Measurements from ENCODE around the gene POLG2. TPM values are rescaled to one million over a fixed set of nuclear protein-coding genes. Genes with fewer than 3 reads are reported as not detected.

POLG2 gene
- total RNA-seq, 1 experiment from 2014 or later, result 51.5 TPM

- Histone ChIP-seq H3K4me3 (replicated peaks in 1 of 2; ENCODE audit: low read depth in 1 of 2, low read length in 2 of 2) (peak overlapping the region in 1 of 2 experiments; percentile 21; a peak in 1 of 4 replicates), H3K27me3 (ENCODE audit: insufficient read depth, low read length) (no peaks in the 10 kb centered on the region), H3K9ac (ENCODE audit: low read length) (peak overlapping the region; percentile 32; the same call in 1 of the 2 replicates), H3K9me3 (ENCODE audit: control insufficient read depth in 1 of 2, insufficient read depth in 1 of 2, low read depth in 1 of 2, low read length in 2 of 2) (peaks cover 14 to 21% of the 10 kb centered on the region in 2 experiments; a peak in 3 of 4 replicates), H3K9me2 (ENCODE audit: insufficient read depth) (no peaks in the 10 kb centered on the region), H3K4me2 (ENCODE audit: low read length) (peak overlapping the region; percentile 65), H3K79me2 (ENCODE audit: insufficient read depth, low read length) (no peaks in the 10 kb centered on the region), H3K4me1 (ENCODE audit: control insufficient read depth in 1 of 2, insufficient read depth in 2 of 2, low read length in 2 of 2) (peaks cover 18 to 22% of the 10 kb centered on the region in 2 experiments), H3K27ac (ENCODE audit: low read depth, low read length) (peak overlapping the region; percentile 17), H3K36me3 (ENCODE audit: control insufficient read depth in 1 of 2, insufficient read depth in 2 of 2, low read length in 2 of 2) (no peaks in the 10 kb centered on the region), H4K20me1 (ENCODE audit: insufficient read depth) (no peaks in the 10 kb centered on the region), H2AFZ (ENCODE audit: low read depth, low read length, poor library complexity, severe bottlenecking) (peak overlapping the region; percentile 97)
- intact Hi-C loops (cut with micrococcal nuclease), result no loop called here
- ChIA-PET RAD21 (ENCODE audit: low non-redundant PET in 1 of 2, low total read pairs in 2 of 2, uncharacterized antibody in 2 of 2, unreplicated experiment in 2 of 2) (interaction anchor here in 1 of 2 experiments (0.7 kb wide), 1 partner anchor 21 kb away, joined by 3 read pairs; no protein-coding TSS in a partner anchor), CTCF (interaction anchor here (1.0 kb wide), 1 partner anchor 22 kb away, joined by 4 read pairs; no protein-coding TSS in a partner anchor), POLR2A (interaction anchor here (1.4 kb wide), 1 partner anchor 63 kb away, joined by 3 read pairs; no protein-coding TSS in a partner anchor)
- DNase-seq (ENCODE audit: low read depth, low spot score) (no peak), ATAC-seq (no peak)
- TF ChIP-seq ELF1 (IDR thresholded peaks at IDR 0.05; ENCODE audit: borderline replicate concordance, low read depth) (no peak), SRF (IDR thresholded peaks at IDR 0.05; ENCODE audit: low read depth) (no peak), TCF7L2 (IDR thresholded peaks at IDR 0.05; ENCODE audit: borderline replicate concordance, extremely low read depth, insufficient read depth, insufficient read length) (no peak), SIN3A (IDR thresholded peaks at IDR 0.05; ENCODE audit: low read depth) (no peak), JUND (IDR thresholded peaks at IDR 0.05) (no peak)
- no TSS peak for BruUV-seq (replicated peaks)
Measured at GRCh38 chr17:64441772-64442540, 54.9 kb downstream of the POLG2 start.

- ChIA-PET RAD21 (ENCODE audit: low non-redundant PET in 1 of 2, low total read pairs in 2 of 2, uncharacterized antibody in 2 of 2, unreplicated experiment in 2 of 2) (no interaction called here), POLR2A (no interaction called here)
- no peak for ATAC-seq
- TF ChIP-seq RAD21 (IDR thresholded peaks at IDR 0.05; ENCODE audit: low read depth) (no peak), SIN3A (IDR thresholded peaks at IDR 0.05; ENCODE audit: low read depth) (no peak), POLR2AphosphoS5 (IDR thresholded peaks at IDR 0.05; ENCODE audit: low read depth, low read length) (no peak), ZFX (IDR thresholded peaks at IDR 0.05) (no peak), POLR2A (IDR thresholded peaks at IDR 0.05; ENCODE audit: borderline replicate concordance, extremely low read depth, insufficient read depth, insufficient read length) (no peak), YY1 (IDR thresholded peaks at IDR 0.05; ENCODE audit: extremely low read depth, insufficient replicate concordance, low read depth, low read length) (no peak), ZNF274 (IDR thresholded peaks at IDR 0.05; ENCODE audit: low read depth, low read length) (no peak), ELF1 (IDR thresholded peaks at IDR 0.05; ENCODE audit: borderline replicate concordance, low read depth) (no peak), MAX (IDR thresholded peaks at IDR 0.05) (no peak), JUND (IDR thresholded peaks at IDR 0.05) (no peak), REST (IDR thresholded peaks at IDR 0.05; ENCODE audit: low read depth) (no peak), TCF7L2 (IDR thresholded peaks at IDR 0.05; ENCODE audit: borderline replicate concordance, extremely low read depth, insufficient read depth, insufficient read length) (no peak)
Measured at GRCh38 chr17:64439956-64440355, 56.9 kb downstream of the POLG2 start.

More at GRCh38 chr17:64439956-64440355, 56.9 kb downstream of the POLG2 start:
- no peak for DNase-seq (ENCODE audit: low read depth, low spot score)
- Histone ChIP-seq H4K20me1 (ENCODE audit: insufficient read depth) (no peaks in the 10 kb centered on the region), H3K36me3 (ENCODE audit: control insufficient read depth in 1 of 2, insufficient read depth in 2 of 2, low read length in 2 of 2) (no peaks in the 10 kb centered on the region), H3K4me3 (replicated peaks in 1 of 2; ENCODE audit: low read depth in 1 of 2, low read length in 2 of 2) (no peak overlapping the region), H3K4me2 (ENCODE audit: low read length) (no peak overlapping the region), H3K4me1 (ENCODE audit: control insufficient read depth in 1 of 2, insufficient read depth in 2 of 2, low read length in 2 of 2) (peaks cover 18 to 22% of the 10 kb centered on the region in 2 experiments), H2AFZ (ENCODE audit: low read depth, low read length, poor library complexity, severe bottlenecking) (no peak overlapping the region), H3K9me3 (ENCODE audit: control insufficient read depth in 1 of 2, insufficient read depth in 1 of 2, low read depth in 1 of 2, low read length in 2 of 2) (peaks cover 18 to 22% of the 10 kb centered on the region in 2 experiments; a peak in 3 of 4 replicates), H3K27ac (ENCODE audit: low read depth, low read length) (no peak overlapping the region), H3K9me2 (ENCODE audit: insufficient read depth) (no peaks in the 10 kb centered on the region), H3K9ac (ENCODE audit: low read length) (no peak overlapping the region), H3K79me2 (ENCODE audit: insufficient read depth, low read length) (no peaks in the 10 kb centered on the region), H3K27me3 (ENCODE audit: insufficient read depth, low read length) (no peaks in the 10 kb centered on the region)
- no TSS peak for BruUV-seq (replicated peaks)
- CTCF ChIA-PET, result no interaction called here
- intact Hi-C loops (cut with micrococcal nuclease), result no loop called here
